HepG2 (cell line): ENCODE measurements around the gene PRSS48. TPM values are rescaled to one million over a fixed set of nuclear protein-coding genes. Genes with fewer than 3 reads are reported as not detected.
A peak's percentile ranks its signal among the peaks of the same experiment; 100 is the strongest.

Experiments used
- ATF7 ChIP-seq, 2 experiments: fragments of 450-650 bp in 1 of 2; sonication (generic) in 1 of 2; formaldehyde crosslinking in 1 of 2; IDR thresholded peaks; 2 replicates each; pipeline versions ENCODE4 v1.4.0 to v1.6.1; 2016 to 2020; ENCODE audit warnings: antibody characterized with exemption in 1 of 2, mild to moderate bottlenecking in 1 of 2, missing genetic modification reagents in 1 of 2
- BCLAF1 ChIP-seq: fragments of 450-650 bp; IDR thresholded peaks from 2 replicates; pipeline ENCODE4 v1.6.1; 2017; ENCODE audit warnings: mild to moderate bottlenecking
- CEBPG ChIP-seq: IDR thresholded peaks from 2 replicates; pipeline ENCODE4 v1.6.1; 2016
- HNRNPL ChIP-seq: fragments of 200-400 bp; formaldehyde crosslinking; IDR thresholded peaks from 2 replicates; pipeline ENCODE4 v1.6.1; 2017; ENCODE audit warnings: mild to moderate bottlenecking, low read depth, low read length
- HOXA7 ChIP-seq: sonication (generic); formaldehyde crosslinking; IDR thresholded peaks from 2 replicates; pipeline ENCODE4 v1.8.1; 2022; ENCODE audit warnings: mild to moderate bottlenecking, missing genetic modification reagents, moderate library complexity
- MAX ChIP-seq: IDR thresholded peaks from 2 replicates; pipeline ENCODE4 v1.6.1; 2012; ENCODE audit warnings: inconsistent platforms
- NFKB2 ChIP-seq: sonication (generic); formaldehyde crosslinking; IDR thresholded peaks from 2 replicates; pipeline ENCODE4 v1.4.0; 2020; ENCODE audit warnings: missing genetic modification reagents, borderline replicate concordance
- RARG ChIP-seq: sonication (generic); formaldehyde crosslinking; IDR thresholded peaks from 2 replicates; pipeline ENCODE4 v1.4.0; 2020; ENCODE audit warnings: low read depth, mild to moderate bottlenecking, missing genetic modification reagents
- RORA ChIP-seq: sonication (generic); formaldehyde crosslinking; IDR thresholded peaks from 2 replicates; pipeline ENCODE4 v1.5.0; 2020; ENCODE audit warnings: mild to moderate bottlenecking, missing genetic modification reagents, moderate library complexity
- SMAD1 ChIP-seq: sonication (generic); formaldehyde crosslinking; IDR thresholded peaks from 2 replicates; pipeline ENCODE4 v1.4.0; 2020; ENCODE audit warnings: missing genetic modification reagents, low read depth, mild to moderate bottlenecking, borderline replicate concordance
- SOX5 ChIP-seq: IDR thresholded peaks from 2 replicates; pipeline ENCODE4 v1.6.1; 2016; ENCODE audit warnings: borderline replicate concordance
- ZFP37 ChIP-seq: sonication (generic); formaldehyde crosslinking; IDR thresholded peaks from 2 replicates; pipeline ENCODE4 v1.4.0; 2020; ENCODE audit warnings: missing genetic modification reagents, borderline replicate concordance
- ZNF10 ChIP-seq: sonication (generic); formaldehyde crosslinking; IDR thresholded peaks from 2 replicates; pipeline ENCODE4 v1.4.0; 2020; ENCODE audit warnings: mild to moderate bottlenecking, low read depth, missing genetic modification reagents, borderline replicate concordance
- ZNF281 ChIP-seq: sonication (generic); formaldehyde crosslinking; IDR thresholded peaks from 2 replicates; pipeline ENCODE4 v1.4.0; 2020; ENCODE audit warnings: missing genetic modification reagents, borderline replicate concordance
- ZNF687 ChIP-seq: sonication (generic); formaldehyde crosslinking; IDR thresholded peaks from 2 replicates; pipeline ENCODE4 v1.5.1; 2020; ENCODE audit warnings: mild to moderate bottlenecking, missing genetic modification reagents, moderate library complexity
- polyA plus RNA-seq, 8 experiments: library from polyadenylated mRNA; depleted of rRNA in 3 of 8; stranded (reverse) in 7 of 8; unstranded in 1 of 8; fragments of >200 nt; fragmentation: Illumina TruSeq in 4 of 8; extraction: Trizol in 4 of 8; gene quantifications; 2 replicates each; pipeline versions ENCODE4 v1.2.1 to v1.2.3, GENCODE V29; 2011 to 2016; ENCODE audit warnings: low read depth in 4 of 8, missing spikeins in 1 of 8, mixed read lengths in 1 of 8; ENCODE audit not compliant: insufficient read depth in 1 of 8
- total RNA-seq, 5 experiments: library from RNA; depleted of rRNA; stranded (reverse); fragments of >200 nt; fragmentation: Illumina TruSeq; extraction: Trizol; gene quantifications; 2 replicates each; pipeline ENCODE4 v1.2.3, GENCODE V29; 2016; ENCODE audit warnings: low read depth in 1 of 5
- TF ChIP-seq, protein P1 (sequence below): sonication (generic); formaldehyde crosslinking; IDR thresholded peaks from 2 replicates; pipeline ENCODE4 v1.4.0; 2020; ENCODE audit warnings: missing genetic modification reagents
- TF ChIP-seq, protein P2 (sequence below): sonication (generic); formaldehyde crosslinking; IDR thresholded peaks from 2 replicates; pipeline ENCODE4 v1.4.0; 2020; ENCODE audit warnings: missing genetic modification reagents

The PRSS48 gene
- total and polyA plus RNA-seq, 2 of the 13 experiments (the other 11 are each of a cell fraction or from before 2014, with no cell fraction given) = not detected

DNA sequence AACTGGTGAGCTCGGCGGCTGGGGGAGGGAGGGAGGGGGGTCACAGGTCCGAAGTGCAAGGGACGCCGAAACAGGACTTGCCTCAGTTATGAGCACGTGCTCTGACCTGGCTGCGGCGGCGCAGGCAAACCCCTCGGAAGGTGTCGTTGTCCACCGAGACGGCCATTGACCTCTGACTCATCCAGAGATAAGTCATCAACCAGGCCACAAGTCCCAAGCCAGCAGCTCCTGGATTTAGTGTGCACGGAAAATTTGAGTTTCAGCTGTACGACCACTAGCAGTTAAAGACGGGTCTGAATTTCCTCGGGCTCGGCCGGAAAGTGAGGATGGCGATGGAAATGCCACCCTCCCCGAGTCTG, 47.8 kb downstream of the PRSS48 start (continued):
- TF ChIP-seq ZNF281 (CRISPR knock-in tag) (0 out of 2 replicates have a peak, but pooled peaks have one; percentile 69), HNRNPL (0 out of 2 replicates have a peak, but pooled peaks have one; percentile 42), BCLAF1 (no peak), ZNF10 (CRISPR knock-in tag) (no peak), MAX (peak; percentile 99), ZNF687 (CRISPR knock-in tag) (peak; percentile 82), ATF7 (IDR thresholded peaks at IDR 0.05) (0 out of 2 replicates have a peak, but pooled peaks have one; percentile 20), ATF7 (CRISPR knock-in tag; IDR thresholded peaks at IDR 0.05) (no peak), RORA (no peak), SMAD1 (CRISPR knock-in tag) (no peak), RARG (CRISPR knock-in tag) (no peak), SOX5 (CRISPR knock-in tag) (peak; percentile 83; the same call in 1 of the 2 replicates), HOXA7 (CRISPR knock-in tag) (no peak), CEBPG (CRISPR knock-in tag) (peak; percentile 57), NFKB2 (no peak), ZFP37 (peak; percentile 79; the same call in 1 of the 2 replicates)
- TF ChIP-seq, protein P1, sequence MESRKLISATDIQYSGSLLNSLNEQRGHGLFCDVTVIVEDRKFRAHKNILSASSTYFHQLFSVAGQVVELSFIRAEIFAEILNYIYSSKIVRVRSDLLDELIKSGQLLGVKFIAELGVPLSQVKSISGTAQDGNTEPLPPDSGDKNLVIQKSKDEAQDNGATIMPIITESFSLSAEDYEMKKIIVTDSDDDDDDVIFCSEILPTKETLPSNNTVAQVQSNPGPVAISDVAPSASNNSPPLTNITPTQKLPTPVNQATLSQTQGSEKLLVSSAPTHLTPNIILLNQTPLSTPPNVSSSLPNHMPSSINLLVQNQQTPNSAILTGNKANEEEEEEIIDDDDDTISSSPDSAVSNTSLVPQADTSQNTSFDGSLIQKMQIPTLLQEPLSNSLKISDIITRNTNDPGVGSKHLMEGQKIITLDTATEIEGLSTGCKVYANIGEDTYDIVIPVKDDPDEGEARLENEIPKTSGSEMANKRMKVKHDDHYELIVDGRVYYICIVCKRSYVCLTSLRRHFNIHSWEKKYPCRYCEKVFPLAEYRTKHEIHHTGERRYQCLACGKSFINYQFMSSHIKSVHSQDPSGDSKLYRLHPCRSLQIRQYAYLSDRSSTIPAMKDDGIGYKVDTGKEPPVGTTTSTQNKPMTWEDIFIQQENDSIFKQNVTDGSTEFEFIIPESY (CRISPR knock-in tag) = peak; percentile 60
- TF ChIP-seq, protein P2, sequence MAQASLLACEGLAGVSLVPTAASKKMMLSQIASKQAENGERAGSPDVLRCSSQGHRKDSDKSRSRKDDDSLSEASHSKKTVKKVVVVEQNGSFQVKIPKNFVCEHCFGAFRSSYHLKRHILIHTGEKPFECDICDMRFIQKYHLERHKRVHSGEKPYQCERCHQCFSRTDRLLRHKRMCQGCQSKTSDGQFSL (CRISPR knock-in tag) = 0 out of 2 replicates have a peak, but pooled peaks have one; percentile 59
